Breast epithelium (tissue), 4 donors: ENCODE measurements around the gene LRRC4C. TPM values are rescaled to one million over a fixed set of nuclear protein-coding genes. Genes with fewer than 3 reads are reported as not detected.

Source experiments
- DNase-seq, 2 donors: peaks; one replicate each; pipeline ENCODE4 v3.0.0-alpha.2; 2019; ENCODE audit warnings: low spot score in 2 of 2
- H3K27ac ChIP-seq, 2 donors: fragments of 200-600 bp; sonication (generic) in 1 of 2; one replicate each; pipeline ENCODE4 v1.5.1; 2016 to 2019; ENCODE audit warnings: mild to moderate bottlenecking in 1 of 2
- H3K27me3 ChIP-seq, 2 donors: fragments of 200-600 bp; sonication (generic) in 1 of 2; one replicate each; pipeline versions ENCODE4 v1.5.1 to v1.6.0; 2017 to 2019; ENCODE audit warnings: control low read depth in 1 of 2, mild to moderate bottlenecking in 1 of 2
- H3K36me3 ChIP-seq: fragments of 200-600 bp; one replicate; pipeline ENCODE4 v1.5.1; 2019
- H3K4me1 ChIP-seq, 2 donors: fragments of 200-600 bp; sonication (generic); one replicate each; pipeline ENCODE4 v1.5.1; 2016 to 2019; ENCODE audit warnings: control low read depth in 1 of 2
- H3K4me3 ChIP-seq, 3 donors: fragments of 200-600 bp; sonication (generic); 1 replicate in 2 of 3; 2 replicates in 1 of 3; pipeline ENCODE4 v1.5.1; 2016 to 2019; ENCODE audit warnings: mild to moderate bottlenecking in 3 of 3, moderate library complexity in 2 of 3
- H3K9me3 ChIP-seq, 2 donors: fragments of 200-600 bp; sonication (generic) in 1 of 2; one replicate each; pipeline ENCODE4 v1.5.1; 2016 to 2019; ENCODE audit warnings: control low read depth in 1 of 2
- POLR2A ChIP-seq: fragments of 450-650 bp; IDR thresholded peaks from one replicate; pipeline ENCODE4 v1.6.1; 2016; ENCODE audit warnings: antibody characterized with exemption, mild to moderate bottlenecking, moderate library complexity
- POLR2AphosphoS5 ChIP-seq, 3 donors: sonication (generic); formaldehyde crosslinking; IDR thresholded peaks; one replicate each; pipeline ENCODE4 v1.6.1; 2017; ENCODE audit warnings: antibody characterized with exemption in 3 of 3
- intact Hi-C: fragments of 100-400 bp; cut with DNase I; formaldehyde crosslinking; loops from one replicate; pipeline ENCODE4 v1.15.1; 2023; ENCODE audit warnings: low total_unique reads
- total RNA-seq, 3 donors: library from RNA; depleted of rRNA; stranded (reverse); fragments of >200 nt; gene quantifications; one replicate each; pipeline ENCODE4 v1.1.0, GENCODE V29; 2016
- TF ChIP-seq, protein P1 (sequence below), 3 donors: fragments of 450-650 bp; IDR thresholded peaks; one replicate each; pipeline ENCODE4 v1.5.1; 2016 to 2017; ENCODE audit warnings: antibody characterized with exemption in 3 of 3, mild to moderate bottlenecking in 3 of 3, moderate library complexity in 3 of 3

The LRRC4C gene
- total RNA-seq, 3 donors from 2014 or later, result 2.9 to 15.4 (median 6.6) TPM

DNA sequence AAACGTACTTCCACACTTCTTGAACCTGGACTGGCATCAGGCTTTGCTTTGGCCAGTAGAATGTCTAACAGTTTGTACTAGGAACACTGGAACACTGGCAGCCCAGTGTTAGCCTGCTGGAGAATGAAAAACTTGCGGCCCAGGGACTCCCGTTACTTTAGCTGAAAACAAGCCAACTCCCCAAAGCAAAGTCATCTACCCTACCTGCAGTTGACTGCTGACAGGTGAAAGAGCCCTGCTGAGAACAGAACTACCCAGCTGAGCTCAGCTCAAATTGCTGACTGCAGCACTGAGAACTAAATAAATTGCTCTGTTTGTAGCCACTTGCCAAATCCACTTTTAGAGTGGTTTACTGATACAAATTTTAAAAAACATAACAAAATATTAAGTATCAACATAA lies 342.5 kb downstream of the LRRC4C start:
- Histone ChIP-seq H3K4me3 (no peak overlapping the region), H3K27ac (no peak overlapping the region), H3K27me3 (no peaks in the 10 kb centered on the region), H3K4me1 (no peaks in the 10 kb centered on the region), H3K9me3 (no peaks in the 10 kb centered on the region), H3K36me3 (no peaks in the 10 kb centered on the region)
- intact Hi-C loops, result loop anchor here (2.0 kb wide), 1 partner anchor 18 kb away; no protein-coding TSS in a partner anchor
- DNase-seq, result no peak
- TF ChIP-seq POLR2A, result no peak
- TF ChIP-seq POLR2AphosphoS5 (IDR thresholded peaks at IDR 0.05), result no peak
- TF ChIP-seq, protein P1, sequence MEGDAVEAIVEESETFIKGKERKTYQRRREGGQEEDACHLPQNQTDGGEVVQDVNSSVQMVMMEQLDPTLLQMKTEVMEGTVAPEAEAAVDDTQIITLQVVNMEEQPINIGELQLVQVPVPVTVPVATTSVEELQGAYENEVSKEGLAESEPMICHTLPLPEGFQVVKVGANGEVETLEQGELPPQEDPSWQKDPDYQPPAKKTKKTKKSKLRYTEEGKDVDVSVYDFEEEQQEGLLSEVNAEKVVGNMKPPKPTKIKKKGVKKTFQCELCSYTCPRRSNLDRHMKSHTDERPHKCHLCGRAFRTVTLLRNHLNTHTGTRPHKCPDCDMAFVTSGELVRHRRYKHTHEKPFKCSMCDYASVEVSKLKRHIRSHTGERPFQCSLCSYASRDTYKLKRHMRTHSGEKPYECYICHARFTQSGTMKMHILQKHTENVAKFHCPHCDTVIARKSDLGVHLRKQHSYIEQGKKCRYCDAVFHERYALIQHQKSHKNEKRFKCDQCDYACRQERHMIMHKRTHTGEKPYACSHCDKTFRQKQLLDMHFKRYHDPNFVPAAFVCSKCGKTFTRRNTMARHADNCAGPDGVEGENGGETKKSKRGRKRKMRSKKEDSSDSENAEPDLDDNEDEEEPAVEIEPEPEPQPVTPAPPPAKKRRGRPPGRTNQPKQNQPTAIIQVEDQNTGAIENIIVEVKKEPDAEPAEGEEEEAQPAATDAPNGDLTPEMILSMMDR (IDR thresholded peaks at IDR 0.05), result no peak

DNA sequence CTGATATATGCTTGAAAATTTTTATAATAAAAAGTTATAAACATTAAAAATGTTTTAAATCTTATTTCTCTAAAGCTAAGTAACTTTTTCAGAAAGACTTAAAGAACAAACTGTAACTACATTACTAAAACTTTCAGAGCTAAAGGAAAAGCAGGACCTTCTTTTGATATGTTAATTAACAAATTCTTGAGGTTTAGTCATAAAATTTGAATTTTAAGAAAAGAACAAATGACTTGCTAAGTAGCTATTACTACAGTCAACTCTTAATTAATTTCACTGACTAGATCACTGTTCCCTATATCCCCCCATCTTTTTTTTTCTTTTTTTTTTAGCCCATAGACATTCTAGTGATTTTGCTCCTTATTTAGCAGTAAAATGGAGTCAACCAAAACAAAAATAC lies 344.4 kb downstream of the LRRC4C start:
- Histone ChIP-seq H3K4me3 (no peak overlapping the region), H3K27ac (no peak overlapping the region), H3K27me3 (no peaks in the 10 kb centered on the region), H3K9me3 (no peaks in the 10 kb centered on the region), H3K4me1 (no peaks in the 10 kb centered on the region), H3K36me3 (no peaks in the 10 kb centered on the region)
- DNase-seq, result no peak
- intact Hi-C loops, result no loop called here
- TF ChIP-seq POLR2AphosphoS5 (IDR thresholded peaks at IDR 0.05) (no peak), POLR2A (no peak)
- TF ChIP-seq, protein P1 (IDR thresholded peaks at IDR 0.05), result no peak

DNA sequence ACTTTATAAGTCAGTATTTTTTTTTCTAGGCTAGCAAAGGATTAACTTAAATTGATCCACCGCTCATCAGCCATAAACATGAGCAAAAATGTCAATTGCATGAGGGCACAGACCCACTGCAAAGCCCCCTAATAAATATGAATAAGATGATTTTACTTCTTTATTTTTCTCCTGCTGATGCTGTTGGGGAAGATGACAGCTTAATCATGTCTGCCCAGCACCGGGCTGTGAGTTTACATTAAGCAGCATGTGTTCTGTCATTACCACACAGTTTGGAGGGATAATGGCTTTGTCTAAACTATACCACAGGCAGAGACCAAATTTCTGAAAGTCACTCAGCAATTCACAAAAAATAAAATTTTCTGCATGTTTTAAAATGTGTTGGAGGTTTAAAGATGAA lies 346.3 kb downstream of the LRRC4C start:
- Histone ChIP-seq H3K27ac (no peak overlapping the region), H3K36me3 (no peaks in the 10 kb centered on the region), H3K4me1 (no peaks in the 10 kb centered on the region), H3K4me3 (no peak overlapping the region), H3K9me3 (no peaks in the 10 kb centered on the region), H3K27me3 (no peaks in the 10 kb centered on the region)
- TF ChIP-seq, protein P1 (IDR thresholded peaks at IDR 0.05), result no peak
- TF ChIP-seq POLR2AphosphoS5 (IDR thresholded peaks at IDR 0.05), result no peak
- TF ChIP-seq POLR2A, result no peak
- intact Hi-C loops, result no loop called here
- DNase-seq, result no peak

DNA sequence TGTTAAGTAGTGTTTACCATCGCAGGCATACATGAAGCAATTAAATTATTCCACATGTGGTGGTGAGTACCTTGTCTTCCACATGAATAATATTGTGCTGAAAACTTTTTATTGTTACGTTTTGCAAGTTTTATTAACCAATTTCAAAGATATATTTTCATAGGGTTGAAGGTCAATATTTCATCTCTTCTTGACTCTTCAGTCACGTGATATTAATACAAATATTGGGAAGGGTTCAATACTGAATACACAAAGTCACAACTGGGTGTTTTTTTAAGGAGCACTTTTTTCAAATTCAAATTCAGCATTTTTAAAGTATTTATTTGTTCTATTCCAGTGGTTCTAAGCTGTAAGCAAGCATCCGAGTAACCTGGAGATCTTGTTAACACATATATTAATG lies 348.9 kb downstream of the LRRC4C start:
- no peak for DNase-seq
- TF ChIP-seq POLR2A, result no peak
- no peak for TF ChIP-seq POLR2AphosphoS5 (IDR thresholded peaks at IDR 0.05)
- TF ChIP-seq, protein P1 (IDR thresholded peaks at IDR 0.05), result no peak
- Histone ChIP-seq H3K27ac (no peak overlapping the region), H3K27me3 (no peaks in the 10 kb centered on the region), H3K36me3 (no peaks in the 10 kb centered on the region), H3K4me1 (no peaks in the 10 kb centered on the region), H3K4me3 (no peak overlapping the region), H3K9me3 (no peaks in the 10 kb centered on the region)
- intact Hi-C loops, result no loop called here

DNA sequence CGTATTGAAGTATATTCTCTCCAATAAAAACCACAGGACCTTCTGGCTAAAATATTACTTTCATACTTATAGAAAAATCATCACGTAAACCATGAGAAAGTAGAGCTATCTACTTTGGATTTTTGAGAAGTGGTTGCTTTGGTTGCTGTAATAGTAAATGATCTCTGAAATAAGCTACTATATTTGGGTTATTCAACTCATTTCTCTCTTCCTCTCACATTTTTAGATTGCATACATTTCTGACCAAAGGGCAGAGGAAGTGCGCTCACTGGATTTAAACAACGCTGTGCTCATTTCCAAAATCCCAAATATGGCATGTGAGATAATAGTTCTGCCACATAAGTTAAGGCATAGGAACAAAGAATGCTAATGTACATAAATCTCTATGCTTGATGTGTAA lies 357.0 kb downstream of the LRRC4C start:
- Histone ChIP-seq H3K27me3 (no peaks in the 10 kb centered on the region), H3K4me1 (no peaks in the 10 kb centered on the region), H3K36me3 (peaks cover 4% of the 10 kb centered on the region), H3K4me3 (no peak overlapping the region), H3K9me3 (no peaks in the 10 kb centered on the region), H3K27ac (no peak overlapping the region)
- TF ChIP-seq POLR2AphosphoS5 (IDR thresholded peaks at IDR 0.05), result no peak
- no peak for TF ChIP-seq POLR2A
- TF ChIP-seq, protein P1 (IDR thresholded peaks at IDR 0.05), result no peak
- no peak for DNase-seq
- intact Hi-C loops, result no loop called here
